ENCODE data around the gene RNF166. TPM values are rescaled to one million over a fixed set of nuclear protein-coding genes. Genes with fewer than 3 reads are reported as not detected.

RNF166 gene
- total RNA-seq, 4 donors from 2014 or later, result 19.5 to 27.8 (median 22.3) TPM

DNA sequence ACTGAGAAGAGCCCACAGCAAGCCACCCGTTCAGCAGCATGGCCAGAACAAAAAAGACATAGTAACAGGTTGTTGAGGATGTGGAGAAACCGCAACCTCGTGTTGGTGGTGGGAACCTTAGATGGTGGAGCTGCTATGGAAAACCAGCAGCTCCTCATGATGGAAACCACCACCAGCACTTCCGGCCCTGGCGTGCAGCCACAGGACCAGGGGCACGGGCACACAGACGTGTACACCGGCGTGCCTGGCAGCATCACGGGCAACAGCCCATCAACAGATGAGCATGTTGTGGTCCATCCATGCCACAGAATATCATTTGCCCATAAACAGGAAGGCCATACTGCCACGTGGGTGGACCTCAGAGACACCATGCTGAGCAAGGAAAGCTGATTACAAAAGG lies 12.0 kb upstream of the RNF166 start:
- TF ChIP-seq POLR2AphosphoS5 (IDR thresholded peaks at IDR 0.05) (no peak), EP300 (IDR thresholded peaks at IDR 0.05) (no peak), POLR2A (IDR thresholded peaks at IDR 0.05) (no peak)
- TF ChIP-seq, protein P1, sequence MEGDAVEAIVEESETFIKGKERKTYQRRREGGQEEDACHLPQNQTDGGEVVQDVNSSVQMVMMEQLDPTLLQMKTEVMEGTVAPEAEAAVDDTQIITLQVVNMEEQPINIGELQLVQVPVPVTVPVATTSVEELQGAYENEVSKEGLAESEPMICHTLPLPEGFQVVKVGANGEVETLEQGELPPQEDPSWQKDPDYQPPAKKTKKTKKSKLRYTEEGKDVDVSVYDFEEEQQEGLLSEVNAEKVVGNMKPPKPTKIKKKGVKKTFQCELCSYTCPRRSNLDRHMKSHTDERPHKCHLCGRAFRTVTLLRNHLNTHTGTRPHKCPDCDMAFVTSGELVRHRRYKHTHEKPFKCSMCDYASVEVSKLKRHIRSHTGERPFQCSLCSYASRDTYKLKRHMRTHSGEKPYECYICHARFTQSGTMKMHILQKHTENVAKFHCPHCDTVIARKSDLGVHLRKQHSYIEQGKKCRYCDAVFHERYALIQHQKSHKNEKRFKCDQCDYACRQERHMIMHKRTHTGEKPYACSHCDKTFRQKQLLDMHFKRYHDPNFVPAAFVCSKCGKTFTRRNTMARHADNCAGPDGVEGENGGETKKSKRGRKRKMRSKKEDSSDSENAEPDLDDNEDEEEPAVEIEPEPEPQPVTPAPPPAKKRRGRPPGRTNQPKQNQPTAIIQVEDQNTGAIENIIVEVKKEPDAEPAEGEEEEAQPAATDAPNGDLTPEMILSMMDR (IDR thresholded peaks at IDR 0.05), result no peak
- Histone ChIP-seq H3K27ac (peak overlapping the region in 2 of 4 donors; percentile 55 to 68), H3K4me1 (peaks cover 0 to 17% (median 0%) of the 10 kb centered on the region in 3 donors), H3K27me3 (no peaks in the 10 kb centered on the region), H3K9me3 (no peaks in the 10 kb centered on the region), H3K4me3 (no peak overlapping the region), H3K36me3 (peaks cover 0 to 100% of the 10 kb centered on the region in 2 donors)
- WGBS, 2 donors (ENCODE audit: low coverage in 1 of 2), result 64 to 79% methylated on average over 5 to 11 of the region's 11 CpGs
- ATAC-seq, result no peak

DNA sequence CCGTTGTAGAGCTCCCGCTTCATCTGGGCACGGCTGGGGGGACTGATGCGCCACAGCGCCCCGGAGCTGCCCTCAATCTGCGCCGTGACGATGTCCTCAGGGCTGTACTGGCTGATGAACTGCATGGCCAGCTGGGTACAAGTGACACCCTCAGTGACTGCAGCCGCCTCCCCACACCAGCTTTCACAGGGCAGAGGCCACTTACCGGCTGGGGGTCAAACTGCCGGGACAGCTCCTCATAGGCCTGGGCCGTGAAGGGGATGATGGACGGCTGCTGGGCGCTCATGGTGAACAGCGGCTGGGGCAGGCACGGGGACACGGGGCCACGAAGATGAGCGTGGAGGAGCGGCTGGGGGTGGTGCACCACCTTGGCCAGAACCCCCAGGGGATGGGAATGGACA lies 10.4 kb upstream of the RNF166 start:
- no peaks in the 10 kb centered on the region for H3K27me3 ChIP-seq
- H3K4me3 ChIP-seq, result no peak overlapping the region
- TF ChIP-seq POLR2A (IDR thresholded peaks at IDR 0.05), result no peak
- no peak for TF ChIP-seq EP300 (IDR thresholded peaks at IDR 0.05)
- TF ChIP-seq POLR2AphosphoS5 (IDR thresholded peaks at IDR 0.05), result no peak
- TF ChIP-seq, protein P1 (IDR thresholded peaks at IDR 0.05), result no peak
- 100% methylated on average over 1 of the region's 21 CpGs; no CpG with 5 or more reads in 1 of the 2 donors for WGBS, 2 donors (ENCODE audit: low coverage in 1 of 2)
- no peaks in the 10 kb centered on the region for H3K9me3 ChIP-seq
- peaks cover 0 to 85% of the 10 kb centered on the region in 2 donors for H3K36me3 ChIP-seq
- ATAC-seq, result no peak
- no peak overlapping the region for H3K27ac ChIP-seq
- H3K4me1 ChIP-seq, result peaks cover 0 to 17% (median 0%) of the 10 kb centered on the region in 3 donors

DNA sequence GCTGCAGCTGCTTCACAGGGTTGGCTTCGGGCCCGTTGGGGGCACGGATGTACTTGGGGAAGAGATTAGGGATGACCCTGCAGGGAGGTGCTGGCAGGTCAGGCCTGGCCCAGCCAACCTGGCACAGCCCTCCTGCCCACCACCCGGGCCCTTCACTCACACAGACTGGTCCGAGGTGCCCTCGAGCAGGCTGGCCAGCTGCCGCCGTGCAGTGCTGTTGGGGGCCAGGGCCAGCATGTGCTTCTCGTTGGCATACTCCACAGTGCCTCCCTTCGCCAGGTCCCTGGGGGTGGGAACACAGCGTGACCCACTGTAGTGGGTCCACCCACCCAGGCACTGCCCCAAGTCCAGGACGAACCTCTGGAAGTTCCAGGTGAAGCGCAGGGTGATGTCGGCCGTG lies 10.0 kb upstream of the RNF166 start:
- Histone ChIP-seq H3K27me3 (no peaks in the 10 kb centered on the region), H3K4me1 (peaks cover 0 to 17% (median 0%) of the 10 kb centered on the region in 3 donors), H3K4me3 (no peak overlapping the region), H3K9me3 (no peaks in the 10 kb centered on the region), H3K36me3 (peaks cover 0 to 81% of the 10 kb centered on the region in 2 donors), H3K27ac (no peak overlapping the region)
- no peak for TF ChIP-seq EP300 (IDR thresholded peaks at IDR 0.05)
- no peak for TF ChIP-seq POLR2AphosphoS5 (IDR thresholded peaks at IDR 0.05)
- TF ChIP-seq, protein P1 (IDR thresholded peaks at IDR 0.05), result no peak
- no peak for TF ChIP-seq POLR2A (IDR thresholded peaks at IDR 0.05)
- ATAC-seq, result no peak
- 80% methylated on average over 1 of the region's 15 CpGs; no CpG with 5 or more reads in 1 of the 2 donors for WGBS, 2 donors (ENCODE audit: low coverage in 1 of 2)

DNA sequence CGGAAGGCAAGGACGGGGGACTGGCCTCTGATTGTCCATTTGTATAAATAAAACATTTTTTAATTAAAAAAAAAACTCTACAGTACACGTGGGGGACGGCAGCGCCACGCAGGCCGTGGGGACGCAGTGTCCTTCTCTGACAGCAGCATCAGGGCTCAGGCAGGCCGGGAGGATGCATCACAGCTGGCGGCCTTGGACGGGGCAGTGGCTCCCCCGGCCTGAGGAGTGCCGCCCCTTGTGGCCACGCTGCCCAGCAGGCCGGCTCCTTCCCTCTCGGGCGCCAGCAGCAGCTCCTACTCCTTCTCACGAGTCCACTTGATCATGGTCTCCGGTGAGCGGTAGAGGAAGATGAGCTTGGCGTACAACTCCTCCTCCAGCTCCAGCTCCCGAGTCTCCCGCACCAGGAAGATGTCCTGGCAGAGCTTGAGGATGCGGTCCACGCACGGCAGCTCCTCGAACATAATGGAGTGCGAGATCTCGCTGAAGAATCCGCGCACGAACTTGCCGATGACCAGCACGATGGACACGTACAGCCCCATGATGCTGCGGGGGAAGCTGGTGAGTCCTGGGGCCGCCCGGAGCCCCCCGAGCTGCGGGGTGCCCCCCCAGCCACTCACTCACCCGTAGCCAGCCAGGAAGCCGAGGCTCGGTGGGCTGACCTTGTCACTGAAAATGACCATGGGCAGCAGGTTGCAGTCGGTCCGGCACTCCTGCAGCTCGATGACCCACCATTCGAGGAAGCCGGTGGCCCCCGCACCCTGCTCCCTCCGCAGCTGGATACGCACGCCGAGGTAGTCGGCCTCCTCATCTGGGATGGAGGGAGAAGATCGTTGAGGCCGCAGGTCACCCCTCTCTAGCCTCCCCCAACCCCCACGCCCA lies 9.3 kb upstream of the RNF166 start:
- H3K9me3 ChIP-seq, result no peaks in the 10 kb centered on the region
- peaks cover 0 to 17% (median 0%) of the 10 kb centered on the region in 3 donors for H3K4me1 ChIP-seq
- H3K36me3 ChIP-seq, result peaks cover 0 to 75% of the 10 kb centered on the region in 2 donors
- no peak overlapping the region for H3K27ac ChIP-seq
- ATAC-seq, result no peak
- TF ChIP-seq EP300 (IDR thresholded peaks at IDR 0.05) (no peak), POLR2AphosphoS5 (IDR thresholded peaks at IDR 0.05) (no peak), POLR2A (IDR thresholded peaks at IDR 0.05) (no peak)
- TF ChIP-seq, protein P1 (IDR thresholded peaks at IDR 0.05), result no peak
- H3K4me3 ChIP-seq, result no peak overlapping the region
- H3K27me3 ChIP-seq, result no peaks in the 10 kb centered on the region
- WGBS, 2 donors (ENCODE audit: low coverage in 1 of 2), result 74 to 83% methylated on average over 6 to 9 of the region's 57 CpGs
